GM18511 (cell line): ENCODE measurements around the gene LMO3.
"Not testable (repeated sequence)": the region's sequence is repeated elsewhere in the genome, so short reads cannot be mapped to it uniquely, and the experiment has no call there.

ENCODE experiments used
- ATAC-seq: cut with Tn5 transposase; IDR thresholded peaks from one replicate; pipeline ENCODE4 v1.9.1; 2021; ENCODE audit warnings: mild to moderate bottlenecking, moderate library complexity; ENCODE audit not compliant: unreplicated experiment

Gene LMO3

DNA sequence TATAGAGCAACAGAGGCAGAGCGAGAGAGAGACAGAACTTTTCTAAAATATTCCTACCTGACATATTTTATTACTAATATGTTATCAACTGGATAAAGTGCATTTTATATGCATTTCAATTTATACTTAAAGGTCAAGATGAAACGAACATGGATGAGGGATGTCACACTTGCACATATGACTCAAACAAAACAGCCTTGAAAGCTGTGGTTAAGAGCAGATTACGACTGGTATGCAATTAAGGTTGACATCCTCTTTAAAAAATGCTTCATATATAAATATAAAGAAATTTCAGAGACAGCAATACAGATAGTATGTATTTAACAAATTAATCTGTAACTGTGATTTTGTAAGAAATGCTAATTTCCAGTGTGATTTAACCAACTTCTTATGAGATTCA is 52.5 kb downstream of the LMO3 start:
- ATAC-seq = no peak

DNA sequence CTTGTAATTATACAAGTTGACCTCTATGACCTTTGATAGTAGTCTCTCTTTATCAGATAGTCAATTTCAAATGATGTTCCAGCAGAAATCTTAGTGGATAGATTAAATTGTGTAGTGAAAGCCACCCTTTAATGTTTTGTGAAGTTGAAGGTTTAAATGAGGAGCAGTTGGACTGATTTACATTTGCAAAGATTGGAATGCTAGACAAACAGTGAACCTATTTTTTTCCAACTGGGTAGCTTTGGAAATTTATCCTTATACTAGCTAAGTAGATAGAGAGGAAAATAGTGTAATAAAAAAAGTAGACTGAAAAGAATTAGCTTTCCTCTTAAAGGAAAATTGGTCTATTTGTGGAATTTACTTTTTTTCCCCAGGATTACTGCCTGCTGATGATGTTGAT is 53.7 kb downstream of the LMO3 start:
- no peak for ATAC-seq

DNA sequence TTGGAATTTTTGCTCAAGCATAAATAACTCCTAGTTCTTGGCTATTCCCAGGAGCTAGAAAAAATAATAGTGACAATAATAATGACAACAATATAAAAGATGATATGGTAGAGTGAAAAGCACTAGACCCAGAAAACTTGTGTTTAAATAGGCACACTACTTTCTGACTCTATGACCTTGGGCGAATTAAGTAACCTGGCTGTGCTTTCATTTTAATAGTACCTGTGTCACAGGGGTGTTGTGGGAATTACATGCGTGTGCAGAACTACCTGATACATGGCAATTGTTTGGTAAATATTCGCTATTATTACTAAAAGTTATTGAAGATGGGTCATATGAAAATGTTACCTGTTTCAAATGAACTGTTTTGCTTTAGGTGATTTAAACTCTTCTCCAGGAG is 60.1 kb downstream of the LMO3 start:
- no peak for ATAC-seq

DNA sequence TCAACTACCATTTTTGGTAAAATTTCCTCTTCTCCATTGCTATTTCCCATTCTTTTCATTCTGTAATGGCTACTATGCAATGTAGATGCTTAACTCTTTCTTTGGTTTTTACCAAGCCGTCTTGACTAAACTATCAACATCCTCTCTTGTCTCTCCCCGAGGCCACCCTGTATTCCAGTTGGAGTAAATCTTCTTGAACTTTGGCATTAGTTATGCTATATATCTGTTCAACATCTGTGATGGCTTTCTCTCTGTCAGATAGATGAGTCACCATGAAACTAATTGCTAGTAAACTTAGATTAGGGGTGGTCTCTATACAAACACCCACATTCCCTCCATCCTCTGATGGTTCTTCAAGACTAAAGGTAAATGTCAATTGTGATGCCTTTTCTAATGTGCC is 63.4 kb downstream of the LMO3 start:
- no peak for ATAC-seq

DNA sequence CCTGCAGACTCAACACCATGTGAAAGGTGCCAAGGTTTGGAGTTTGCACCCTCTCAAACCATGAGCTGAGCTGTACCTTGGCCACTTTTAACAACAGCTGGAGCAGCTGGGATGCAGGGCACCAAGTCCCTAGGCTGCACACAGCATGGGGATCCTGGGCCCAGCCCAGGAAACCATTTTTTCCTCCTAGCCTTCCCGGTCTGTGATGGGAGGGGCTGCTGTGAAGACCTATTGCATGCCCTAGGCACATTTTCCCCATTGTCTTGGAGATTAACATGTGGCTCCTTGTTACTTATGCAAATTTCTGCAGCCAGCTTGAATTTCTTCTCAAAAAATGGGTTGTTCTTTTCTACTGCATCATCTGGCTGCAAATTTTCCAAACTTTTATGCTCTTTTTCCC is 68.3 kb downstream of the LMO3 start:
- not testable (repeated sequence) for ATAC-seq

DNA sequence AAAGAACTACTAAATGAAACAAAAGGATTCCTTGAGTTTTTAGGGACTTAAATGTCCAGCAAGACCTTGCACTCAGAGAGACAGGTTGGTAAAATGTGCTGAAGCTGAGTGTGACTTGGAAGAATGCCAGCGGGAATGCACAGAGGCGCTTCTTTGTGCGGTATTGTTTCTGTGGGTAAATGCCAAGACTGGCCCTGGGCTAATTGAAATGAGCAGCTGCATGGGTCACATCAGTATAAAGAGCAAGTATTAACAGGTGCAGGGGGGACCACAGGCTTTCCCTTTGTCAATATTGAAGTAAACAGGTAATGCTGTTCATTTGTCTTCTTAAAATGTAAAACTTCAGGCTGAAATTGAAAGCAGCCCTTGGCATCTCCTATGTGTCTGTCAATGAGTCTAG is 74.3 kb downstream of the LMO3 start:
- ATAC-seq = peak; percentile 63

DNA sequence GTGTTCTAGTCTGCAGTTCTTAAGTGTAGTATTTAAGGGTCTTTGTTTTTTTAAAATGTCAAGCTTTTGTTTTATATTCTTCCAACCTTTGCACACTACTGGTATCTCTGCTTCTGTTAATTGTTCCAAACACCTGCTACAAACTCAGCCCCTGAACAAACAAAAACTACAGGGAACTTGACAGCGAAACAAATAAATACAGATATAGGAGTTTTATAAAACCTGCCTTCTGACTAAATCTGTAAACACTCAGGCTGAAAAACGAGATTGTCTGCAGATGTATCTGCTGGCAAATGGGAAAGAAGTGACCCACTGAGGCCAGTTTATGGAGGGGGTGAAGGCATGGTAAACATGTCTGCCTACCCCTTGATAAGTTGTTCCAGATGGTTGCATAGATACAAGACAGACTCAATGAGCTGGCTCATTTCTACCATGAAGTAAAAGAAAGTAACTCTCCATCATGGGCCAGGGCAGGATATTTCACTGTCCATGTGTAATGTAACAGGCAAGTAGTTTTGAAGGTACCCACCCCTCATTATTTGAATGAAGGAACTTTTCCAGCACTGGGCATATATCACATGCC is 75.6 kb downstream of the LMO3 start:
- no peak for ATAC-seq

DNA sequence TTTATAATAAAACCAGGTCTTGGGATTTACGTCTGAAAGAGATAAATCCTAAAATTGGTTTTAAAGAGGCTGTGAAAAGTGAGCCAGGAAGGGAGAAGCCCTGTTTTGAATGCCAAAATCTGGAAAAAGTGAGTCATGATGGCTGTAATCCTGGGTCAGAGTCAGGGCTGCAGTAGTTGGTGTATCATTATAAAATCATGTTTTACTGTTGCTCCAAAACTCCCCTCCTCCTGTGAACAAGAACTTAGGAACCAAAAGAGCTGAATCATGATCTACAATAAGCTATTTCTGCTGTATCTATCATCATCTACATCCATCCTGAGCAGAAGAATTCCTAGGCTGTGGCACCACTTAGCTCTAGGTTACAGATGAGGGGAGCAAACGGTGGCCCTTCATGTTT is 79.3 kb downstream of the LMO3 start:
- ATAC-seq = no peak

DNA sequence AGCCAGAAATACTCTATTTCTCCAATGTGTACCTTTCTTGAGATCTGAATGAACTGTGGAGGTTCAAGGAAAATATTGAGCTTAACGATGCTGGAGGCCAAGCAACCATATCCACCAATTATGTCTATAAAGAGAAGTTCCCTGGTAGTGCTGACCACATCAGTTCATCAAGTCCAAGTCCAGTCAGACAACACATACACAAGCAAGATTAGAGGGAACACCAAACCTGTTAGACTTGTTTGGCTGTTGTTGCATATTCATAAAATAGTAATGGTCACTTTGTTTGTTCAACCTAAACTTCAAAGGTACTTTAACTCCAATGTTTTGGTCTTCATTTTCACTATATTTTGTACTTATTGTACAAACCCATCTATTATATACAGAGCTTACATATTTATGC is 81.6 kb downstream of the LMO3 start:
- ATAC-seq = no peak

DNA sequence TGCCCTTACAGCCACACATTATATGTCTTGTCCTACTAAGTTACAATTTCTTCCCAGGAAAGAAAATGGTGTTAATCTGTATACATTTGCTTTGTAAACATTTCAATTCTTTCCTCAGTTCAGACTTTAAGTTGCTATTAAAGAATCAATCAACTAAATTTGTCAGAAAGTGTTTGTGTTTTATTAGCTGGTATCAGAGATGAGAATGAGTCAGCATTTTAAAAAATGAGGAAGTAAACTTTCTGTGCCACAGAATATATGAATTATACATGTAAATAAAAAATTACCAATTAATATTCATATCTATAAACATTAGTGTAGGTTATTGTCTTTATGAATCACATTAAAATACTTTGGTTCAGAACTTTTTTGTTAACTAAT is 82.0 kb downstream of the LMO3 start:
- ATAC-seq = peak; percentile 69

DNA sequence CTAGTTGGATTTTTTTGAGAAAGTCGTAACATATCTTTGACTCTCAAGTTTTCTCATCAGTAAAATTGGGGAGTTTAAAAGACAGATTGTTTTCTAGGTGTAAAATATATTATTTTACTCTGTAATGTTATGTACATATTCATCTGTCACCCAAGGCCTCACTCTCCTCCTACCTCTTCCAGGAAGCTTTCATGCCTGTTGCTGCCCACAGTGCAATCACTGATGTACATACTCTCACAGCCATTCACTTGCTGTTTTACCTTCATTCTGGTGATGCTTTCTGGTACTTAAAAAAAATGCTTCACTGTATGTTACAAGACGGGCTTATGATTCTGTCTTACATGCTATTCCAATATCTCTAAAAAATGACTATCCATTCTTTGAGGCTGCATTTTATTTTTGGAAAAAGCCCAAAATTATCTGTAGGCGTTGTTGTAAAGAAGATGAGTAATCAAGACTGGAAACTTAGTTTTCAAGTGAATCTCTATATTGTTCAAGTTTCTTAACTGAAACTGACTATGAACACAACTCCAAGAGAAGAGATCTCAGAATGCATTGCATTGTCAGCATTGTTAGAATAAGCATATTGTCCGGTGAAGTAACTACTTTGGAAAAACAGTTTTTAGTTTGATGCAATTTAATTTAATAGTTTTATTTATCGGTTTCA is 82.5 kb downstream of the LMO3 start:
- ATAC-seq = peak; percentile 49

DNA sequence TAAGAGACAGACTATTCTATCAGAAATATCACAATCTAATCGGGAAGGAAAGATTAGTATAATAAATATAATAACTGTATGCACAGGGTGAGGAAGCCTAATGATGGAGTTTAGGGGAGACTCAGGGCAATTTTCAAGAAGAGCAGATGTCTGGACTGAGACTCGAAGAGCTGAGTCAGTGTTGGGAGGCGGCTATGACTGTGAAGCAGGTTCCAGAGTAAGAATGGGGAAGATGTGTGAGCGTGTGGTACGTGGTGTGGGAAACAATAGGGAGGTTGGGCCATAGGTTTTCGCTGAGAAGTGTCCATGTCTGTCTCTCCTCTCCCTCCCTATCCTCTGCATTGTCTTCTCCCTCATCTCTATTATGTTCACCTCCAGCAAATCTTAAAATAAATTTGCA is 85.6 kb downstream of the LMO3 start:
- ATAC-seq = no peak

DNA sequence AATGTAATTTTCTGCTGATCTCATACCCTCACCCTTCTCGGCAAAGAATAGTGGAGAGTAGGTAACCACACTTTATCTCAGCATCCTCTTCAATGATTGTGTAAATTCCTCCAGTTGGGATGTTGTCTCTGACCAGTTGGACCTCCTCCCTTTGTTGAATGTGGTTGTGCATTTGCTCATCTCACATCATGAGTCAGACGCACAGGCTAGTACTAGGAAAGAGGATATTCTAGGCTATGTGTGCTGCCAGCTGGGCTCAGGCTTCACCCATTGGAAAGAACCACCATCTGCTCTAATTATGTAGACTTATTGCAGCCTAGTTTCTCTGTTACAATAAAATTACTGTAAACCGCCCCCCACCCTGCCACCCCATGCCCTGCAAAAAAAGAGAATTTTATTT is 90.3 kb downstream of the LMO3 start:
- ATAC-seq = no peak

DNA sequence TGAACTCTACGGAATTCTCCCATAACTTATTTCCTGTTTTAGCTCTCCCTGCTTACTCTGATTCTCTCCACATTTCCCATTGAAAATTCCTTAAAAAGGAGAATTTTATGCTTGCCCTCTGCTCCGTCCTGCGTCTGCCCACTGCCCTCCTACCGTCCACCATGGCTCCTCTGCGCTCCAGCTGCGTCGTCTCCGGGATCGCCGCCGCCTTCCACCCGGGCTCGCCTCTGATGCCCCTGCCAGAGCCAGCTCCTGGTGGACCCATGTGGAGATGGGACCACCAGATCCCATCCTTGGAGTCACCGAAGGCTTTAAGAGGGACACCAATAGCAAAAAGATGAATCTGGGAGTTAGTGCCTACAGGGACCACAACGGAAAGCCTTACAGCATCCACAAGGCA is 92.7 kb downstream of the LMO3 start:
- ATAC-seq = no peak

DNA sequence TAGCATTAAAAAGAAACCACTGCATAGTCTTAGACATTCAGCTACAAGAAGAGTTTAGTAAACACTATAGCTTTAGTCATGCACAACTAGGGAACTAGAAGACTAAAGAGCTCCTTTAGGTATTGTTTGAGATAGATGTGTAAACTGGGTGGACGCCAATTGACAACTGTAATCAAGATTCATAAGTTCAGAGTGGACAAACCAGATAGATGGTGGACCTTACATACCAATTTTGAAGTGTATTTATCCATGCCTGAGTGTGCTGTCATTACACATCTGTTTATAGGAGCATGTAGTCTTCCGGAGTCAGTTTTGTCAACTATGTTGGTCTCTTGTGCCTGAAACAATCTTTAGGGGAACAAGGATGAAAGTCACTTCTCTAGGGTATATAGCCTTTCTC is 96.6 kb downstream of the LMO3 start:
- no peak for ATAC-seq

DNA sequence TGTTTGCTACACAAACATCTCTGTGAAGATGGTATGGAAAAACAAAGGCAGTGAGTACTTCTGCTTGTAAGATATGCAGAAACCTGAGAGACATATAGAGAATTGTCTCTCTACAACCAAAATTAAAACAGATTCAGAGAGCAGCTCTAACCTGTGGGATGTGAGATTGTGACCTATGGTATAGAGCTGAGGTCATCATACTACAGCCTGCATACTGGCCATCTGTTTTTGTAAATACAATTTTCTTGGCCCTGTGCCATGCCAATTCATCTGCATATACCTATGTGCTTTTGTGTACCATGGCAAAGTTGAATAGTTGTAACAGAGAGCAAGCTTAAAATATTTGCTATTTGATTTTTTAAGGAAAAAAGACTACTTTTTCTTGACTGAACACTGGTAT is 99.6 kb downstream of the LMO3 start:
- no peak for ATAC-seq

DNA sequence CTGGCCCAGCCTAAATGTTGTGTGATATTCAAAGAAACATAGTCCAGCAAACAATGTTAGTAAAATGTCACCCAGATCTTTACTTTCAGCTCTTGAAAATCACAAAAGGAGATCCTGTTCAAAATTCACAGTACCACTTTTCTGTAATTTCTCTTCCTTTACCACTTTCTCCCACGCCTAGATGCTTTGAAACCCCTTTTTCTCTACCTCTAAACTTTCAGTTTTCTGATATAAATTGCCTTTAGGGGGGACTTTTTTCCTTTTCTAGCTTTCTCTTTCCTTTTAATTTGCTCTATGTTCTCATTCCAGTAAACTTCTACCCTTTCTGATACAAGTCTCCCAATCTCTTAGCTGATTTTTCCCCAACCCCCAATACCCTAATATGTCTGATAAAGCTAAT is 101.8 kb downstream of the LMO3 start:
- ATAC-seq = peak; percentile 64

DNA sequence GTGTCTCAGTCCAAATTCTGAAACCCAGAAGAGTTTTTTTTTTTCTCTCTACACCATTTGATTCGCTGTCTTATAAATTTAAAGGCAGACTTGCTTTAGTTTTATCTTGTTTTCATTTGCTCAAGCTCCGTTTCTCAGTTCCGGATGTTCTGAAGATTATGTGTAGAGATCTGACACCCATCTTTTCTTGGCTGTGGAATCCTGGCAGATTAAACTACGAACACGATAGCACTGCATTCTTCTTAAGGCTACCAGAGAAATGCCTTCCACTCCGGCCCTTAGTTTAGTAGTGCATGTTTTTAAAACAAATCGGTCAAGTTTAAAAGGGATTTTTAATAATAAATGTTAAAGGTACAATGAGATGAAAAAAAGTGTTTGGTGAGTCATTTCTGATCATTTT is 106.4 kb downstream of the LMO3 start:
- ATAC-seq = no peak
